Measurements from ENCODE around the gene TAS2R38.

DNA sequence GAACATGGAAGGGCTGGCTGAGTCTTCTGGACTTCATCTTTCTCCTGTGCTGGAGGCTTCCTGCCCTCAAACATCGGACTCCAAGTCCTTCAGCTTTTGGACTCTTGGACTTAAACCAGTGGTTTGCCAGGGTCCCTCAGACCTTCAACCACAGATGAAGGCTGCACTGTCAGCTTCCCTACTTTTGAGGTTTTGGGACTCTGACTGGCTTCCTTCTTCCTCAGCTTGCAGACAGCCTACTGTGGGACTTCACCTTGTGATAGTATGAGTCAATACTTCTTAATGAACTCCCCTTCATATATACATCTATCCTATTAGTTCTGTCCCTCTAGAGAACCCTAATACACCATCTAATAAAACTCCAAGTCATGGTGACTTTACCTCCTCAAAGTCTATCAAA is 22.8 kb downstream of the TAS2R38 start:
- TF ChIP-seq, protein P1, sequence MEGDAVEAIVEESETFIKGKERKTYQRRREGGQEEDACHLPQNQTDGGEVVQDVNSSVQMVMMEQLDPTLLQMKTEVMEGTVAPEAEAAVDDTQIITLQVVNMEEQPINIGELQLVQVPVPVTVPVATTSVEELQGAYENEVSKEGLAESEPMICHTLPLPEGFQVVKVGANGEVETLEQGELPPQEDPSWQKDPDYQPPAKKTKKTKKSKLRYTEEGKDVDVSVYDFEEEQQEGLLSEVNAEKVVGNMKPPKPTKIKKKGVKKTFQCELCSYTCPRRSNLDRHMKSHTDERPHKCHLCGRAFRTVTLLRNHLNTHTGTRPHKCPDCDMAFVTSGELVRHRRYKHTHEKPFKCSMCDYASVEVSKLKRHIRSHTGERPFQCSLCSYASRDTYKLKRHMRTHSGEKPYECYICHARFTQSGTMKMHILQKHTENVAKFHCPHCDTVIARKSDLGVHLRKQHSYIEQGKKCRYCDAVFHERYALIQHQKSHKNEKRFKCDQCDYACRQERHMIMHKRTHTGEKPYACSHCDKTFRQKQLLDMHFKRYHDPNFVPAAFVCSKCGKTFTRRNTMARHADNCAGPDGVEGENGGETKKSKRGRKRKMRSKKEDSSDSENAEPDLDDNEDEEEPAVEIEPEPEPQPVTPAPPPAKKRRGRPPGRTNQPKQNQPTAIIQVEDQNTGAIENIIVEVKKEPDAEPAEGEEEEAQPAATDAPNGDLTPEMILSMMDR (conservative IDR thresholded peaks at IDR 0.05), result no peak
- no peak for TF ChIP-seq ZFX (IDR thresholded peaks at IDR 0.05)
